Hindlimb muscle (tissue), 1 donor: ENCODE data around the gene NOL4L. TPM values are rescaled to one million over a fixed set of nuclear protein-coding genes. Genes with fewer than 3 reads are reported as not detected.
"Not testable (repeated sequence)": the region's sequence is repeated elsewhere in the genome, so short reads cannot be mapped to it uniquely, and the experiment has no call there.

ENCODE experiments used
- DNase-seq: peaks from one replicate; pipeline ENCODE4 v3.0.0-alpha.2; 2013
- polyA plus RNA-seq: library from polyadenylated mRNA; unstranded; fragments of 120-200 nt; gene quantifications from one replicate; pipeline ENCODE4 v1.2.1, GENCODE V29; 2013; ENCODE audit not compliant: insufficient read length

NOL4L gene
- polyA plus RNA-seq, 1 donor, result 17.6 TPM

DNA sequence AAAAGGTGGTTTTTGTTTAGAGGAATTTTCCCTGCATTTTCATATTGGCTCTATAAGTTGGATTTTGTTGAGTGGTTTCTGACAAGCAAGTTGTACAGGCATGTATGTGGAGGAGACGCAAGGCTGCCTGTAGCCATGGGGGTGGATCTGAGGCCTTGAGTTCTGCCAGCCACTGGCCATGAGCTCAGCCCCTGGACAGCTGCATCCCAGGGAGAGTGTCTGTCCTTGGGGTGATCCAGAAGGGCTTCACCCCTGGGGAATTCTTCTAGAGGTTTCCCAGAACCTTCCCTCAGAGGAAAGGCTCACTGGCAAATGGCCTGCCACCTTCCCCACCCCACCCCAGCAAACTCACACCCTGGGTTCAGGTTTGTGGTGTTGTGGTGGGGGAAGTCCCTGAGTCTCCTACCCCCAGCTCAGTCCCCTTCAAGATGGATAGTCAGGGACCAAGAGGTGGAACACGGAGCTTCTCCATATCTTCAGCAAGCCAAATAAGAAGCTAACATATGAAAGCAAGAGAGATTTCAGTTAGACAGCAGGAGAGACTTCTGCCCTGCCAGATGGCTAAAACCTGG is 11.6 kb upstream of the NOL4L start:
- DNase-seq, result no peak

DNA sequence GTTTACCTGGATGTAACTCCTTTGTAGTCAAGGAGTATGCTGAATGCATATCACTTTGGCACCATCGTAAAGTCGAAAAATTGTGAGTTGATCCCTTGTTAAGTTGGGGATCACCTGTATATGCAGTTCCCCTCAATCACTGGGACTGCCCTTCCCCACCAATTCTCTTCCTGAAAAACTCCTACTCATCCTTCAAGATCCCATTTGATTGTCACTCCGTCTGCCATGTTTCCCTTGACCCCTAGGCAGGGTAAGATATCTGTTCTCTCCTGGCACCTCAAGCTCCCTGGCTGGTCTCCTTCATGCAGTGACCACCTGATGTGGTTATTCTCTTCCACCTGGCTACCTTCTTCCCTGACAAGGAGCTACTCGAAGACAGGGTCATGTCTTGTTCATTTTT is 10.0 kb upstream of the NOL4L start:
- no peak for DNase-seq

DNA sequence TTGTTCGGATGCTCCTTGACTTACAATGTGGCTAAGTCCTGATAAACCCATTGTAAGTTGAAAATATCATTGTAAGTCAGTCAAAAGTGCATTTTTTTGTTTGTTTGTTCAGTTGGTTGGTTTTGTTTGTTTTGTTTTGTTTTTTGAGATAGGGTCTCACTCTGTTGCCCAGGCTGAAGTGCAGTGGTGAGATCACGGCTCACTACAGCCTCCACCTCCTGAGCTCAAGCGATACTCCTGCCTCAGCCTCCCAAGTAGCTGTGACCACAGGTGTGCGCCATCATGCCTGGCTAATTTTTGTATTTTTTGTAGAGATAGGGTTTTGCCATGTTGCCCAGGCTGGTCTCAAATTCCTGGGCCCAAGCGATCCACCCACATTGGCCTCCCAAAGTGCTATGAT is 9.5 kb upstream of the NOL4L start:
- DNase-seq, result not testable (repeated sequence)

DNA sequence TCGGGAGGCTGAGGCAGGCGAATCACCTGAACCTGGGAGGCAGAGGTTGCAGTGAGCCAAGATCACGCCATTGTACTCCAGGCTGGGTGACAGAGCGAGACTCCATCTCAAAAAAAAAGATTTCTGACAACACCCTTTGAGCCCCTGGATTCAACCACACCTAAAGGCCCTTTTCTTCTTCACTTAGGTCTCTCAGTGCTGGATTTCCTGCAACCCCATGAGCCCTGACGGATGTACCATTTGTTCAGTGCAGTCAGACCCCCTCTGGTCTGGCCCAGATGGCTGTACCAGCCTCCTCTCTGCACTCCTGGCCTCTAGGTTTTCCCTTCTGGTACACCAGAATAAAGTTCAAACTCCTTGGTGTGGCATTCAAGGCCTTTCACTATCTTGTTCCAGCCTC is 9.1 kb upstream of the NOL4L start:
- no peak for DNase-seq

DNA sequence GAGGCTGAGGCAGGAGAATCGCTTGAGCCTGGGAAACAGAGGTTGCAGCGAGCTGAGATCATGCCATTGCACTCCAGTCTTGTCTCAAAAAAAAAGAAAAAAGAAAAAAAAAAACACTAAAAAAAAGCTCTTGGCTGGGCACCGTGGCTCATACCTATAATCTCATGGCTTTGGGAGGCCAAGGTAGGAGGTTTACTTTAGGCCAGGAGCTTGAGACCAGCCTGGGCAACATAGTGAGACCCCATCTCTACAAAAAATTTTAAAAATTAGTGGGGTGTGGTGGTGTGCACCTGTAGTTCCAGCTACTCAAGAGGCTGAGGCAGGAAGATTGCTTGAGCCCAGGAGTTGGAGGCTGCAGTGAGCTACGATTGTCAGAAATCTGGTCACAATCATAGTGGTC is 7.5 kb upstream of the NOL4L start:
- DNase-seq, result not testable (repeated sequence)

DNA sequence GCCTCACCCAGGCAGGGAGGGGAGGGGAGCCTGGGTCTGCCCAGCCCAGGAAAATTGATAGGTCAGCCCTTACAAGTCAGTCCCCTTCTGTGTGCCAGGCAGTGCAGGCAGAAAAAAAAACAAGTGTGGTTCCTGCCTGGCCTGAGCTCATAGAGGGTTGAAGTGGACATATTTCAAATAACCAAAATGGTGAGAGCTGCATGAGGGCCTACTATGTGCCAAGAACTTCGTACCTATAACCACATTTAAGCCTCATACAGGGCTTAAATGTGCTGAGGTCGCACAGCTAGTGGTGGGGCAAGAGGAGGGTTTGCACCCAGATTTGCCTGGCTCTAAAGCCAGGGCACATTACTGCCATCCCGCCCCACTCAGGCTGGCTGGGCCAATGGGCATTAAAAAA is 6.9 kb upstream of the NOL4L start:
- DNase-seq, result no peak

DNA sequence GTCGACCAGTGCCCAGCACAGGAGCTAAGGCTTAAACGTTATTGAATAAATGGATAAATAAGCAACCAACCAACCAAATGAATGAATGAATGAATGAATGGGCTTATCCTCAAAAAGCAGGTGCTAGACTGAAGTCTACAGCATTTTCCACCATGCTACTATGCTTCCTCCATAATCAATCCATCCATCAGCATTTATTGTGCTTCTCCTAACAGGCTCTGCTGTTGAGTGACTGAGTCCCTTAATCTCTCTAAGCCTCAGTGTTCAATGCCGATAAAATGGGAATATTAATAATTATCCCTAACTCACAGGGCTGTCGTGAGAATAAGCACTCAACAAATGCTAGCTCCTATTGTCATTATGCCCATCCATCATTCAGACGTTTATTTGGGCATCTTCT is 4.6 kb upstream of the NOL4L start:
- no peak for DNase-seq

DNA sequence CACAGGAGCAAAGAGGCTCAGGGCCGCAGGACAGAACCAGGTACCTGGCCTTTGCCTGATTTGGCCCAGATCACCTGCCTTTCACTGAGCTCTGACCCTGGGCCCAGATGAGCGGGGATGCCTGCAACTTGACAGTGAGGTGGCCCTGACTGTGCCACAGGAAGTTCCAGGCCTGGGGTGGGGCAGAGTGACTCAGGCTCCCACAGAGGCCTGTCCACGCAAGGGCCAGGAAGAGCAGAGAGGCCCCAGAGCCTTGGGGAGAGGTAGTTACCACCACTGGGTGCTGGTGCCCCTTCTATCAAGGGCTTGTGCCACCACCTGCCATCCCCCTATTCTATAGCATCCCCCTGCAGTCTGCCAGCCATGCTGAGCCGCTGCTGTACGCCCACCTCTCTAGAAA is 4.1 kb upstream of the NOL4L start:
- no peak for DNase-seq

DNA sequence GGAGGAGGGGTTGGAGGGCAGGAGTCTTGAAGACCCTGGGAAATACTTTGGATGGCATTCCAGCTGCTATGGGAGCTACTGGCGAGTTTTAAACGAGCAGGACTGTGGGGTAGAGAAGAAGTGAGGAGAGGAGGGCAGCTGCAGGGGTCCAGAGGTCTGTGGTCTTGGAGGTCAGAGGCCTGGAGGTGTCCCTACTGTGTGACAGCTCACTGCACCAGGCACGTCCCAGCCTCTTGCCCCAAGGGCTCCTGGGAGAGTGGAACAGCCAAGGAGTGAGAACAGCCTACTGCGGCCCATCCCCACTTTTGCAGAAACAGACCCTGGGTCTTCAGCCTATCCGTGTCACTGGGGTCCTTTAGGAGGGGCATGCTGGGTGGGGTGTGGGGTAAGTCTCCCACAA is 2.9 kb upstream of the NOL4L start:
- DNase-seq, result no peak

DNA sequence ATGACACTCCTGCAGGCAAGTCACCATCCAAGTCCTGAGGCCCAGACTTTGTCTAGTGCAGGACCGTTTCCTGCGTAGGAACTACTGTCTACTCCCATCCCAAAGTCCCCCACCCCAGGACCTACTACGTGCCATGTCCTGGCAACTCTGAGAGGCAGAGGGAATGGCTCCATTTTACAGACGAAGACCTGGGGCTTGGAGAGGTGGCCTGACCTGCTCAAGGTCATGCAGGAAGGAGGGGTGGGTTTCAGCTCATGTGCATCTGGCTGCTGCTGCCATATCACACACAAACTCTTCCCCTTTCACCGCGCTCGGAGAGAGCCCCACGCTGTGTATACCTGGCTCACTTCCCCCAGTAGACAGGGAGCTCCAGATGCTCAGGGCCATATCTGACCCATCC is 1.2 kb upstream of the NOL4L start:
- no peak for DNase-seq

DNA sequence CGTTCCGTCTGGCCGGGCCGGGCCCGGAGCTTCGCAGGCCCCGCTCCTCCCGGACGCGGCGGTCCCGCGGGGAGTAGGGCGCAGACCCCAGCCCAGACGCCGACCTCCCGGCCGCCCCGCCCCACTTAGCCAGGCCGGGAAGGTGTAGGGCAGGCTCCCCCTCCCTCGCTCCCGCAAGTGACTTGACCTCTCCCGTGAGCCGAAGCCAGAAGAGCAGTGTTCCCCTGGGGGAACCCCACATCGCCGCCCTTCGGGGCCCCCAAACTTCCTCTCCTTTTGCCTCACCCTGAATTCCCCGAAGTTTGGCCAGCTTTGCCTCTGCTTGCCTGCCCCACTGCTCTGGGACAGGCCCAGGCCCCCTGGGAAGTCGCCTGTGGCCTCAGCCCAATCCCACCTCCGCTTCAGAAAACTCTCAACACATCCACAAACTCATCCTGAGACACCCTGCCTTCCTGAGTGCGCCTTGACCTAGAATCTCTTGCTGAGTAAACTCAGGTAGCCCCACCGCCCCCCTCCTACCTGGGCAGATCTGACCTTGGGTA is 524 bp upstream of the NOL4L start:
- no peak for DNase-seq

DNA sequence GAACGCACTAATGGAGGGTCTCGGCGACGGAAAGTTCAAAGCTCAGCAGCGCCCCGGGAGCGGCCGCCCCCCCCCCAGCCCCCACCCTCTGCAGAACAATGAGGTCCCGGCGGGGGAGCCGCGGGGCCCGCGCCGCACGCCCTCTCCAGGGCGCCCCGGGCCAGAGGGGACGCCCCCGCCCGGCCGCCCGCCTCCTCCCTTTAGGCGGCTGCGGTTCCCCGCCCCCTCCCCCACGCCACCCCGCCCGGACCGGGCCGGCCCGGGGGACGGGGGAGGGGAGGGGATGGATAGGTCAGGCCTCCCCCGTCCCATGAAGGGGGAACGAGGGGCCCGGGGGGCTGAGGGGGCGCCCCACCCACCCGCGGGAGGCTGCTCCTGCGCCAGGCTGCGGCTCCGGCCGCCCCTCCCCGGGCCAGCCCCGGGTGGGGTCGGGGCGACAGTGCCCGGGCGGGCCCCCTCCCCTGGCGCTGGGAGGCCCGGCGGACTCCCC is 1.5 kb downstream of the NOL4L start:
- no peak for DNase-seq

DNA sequence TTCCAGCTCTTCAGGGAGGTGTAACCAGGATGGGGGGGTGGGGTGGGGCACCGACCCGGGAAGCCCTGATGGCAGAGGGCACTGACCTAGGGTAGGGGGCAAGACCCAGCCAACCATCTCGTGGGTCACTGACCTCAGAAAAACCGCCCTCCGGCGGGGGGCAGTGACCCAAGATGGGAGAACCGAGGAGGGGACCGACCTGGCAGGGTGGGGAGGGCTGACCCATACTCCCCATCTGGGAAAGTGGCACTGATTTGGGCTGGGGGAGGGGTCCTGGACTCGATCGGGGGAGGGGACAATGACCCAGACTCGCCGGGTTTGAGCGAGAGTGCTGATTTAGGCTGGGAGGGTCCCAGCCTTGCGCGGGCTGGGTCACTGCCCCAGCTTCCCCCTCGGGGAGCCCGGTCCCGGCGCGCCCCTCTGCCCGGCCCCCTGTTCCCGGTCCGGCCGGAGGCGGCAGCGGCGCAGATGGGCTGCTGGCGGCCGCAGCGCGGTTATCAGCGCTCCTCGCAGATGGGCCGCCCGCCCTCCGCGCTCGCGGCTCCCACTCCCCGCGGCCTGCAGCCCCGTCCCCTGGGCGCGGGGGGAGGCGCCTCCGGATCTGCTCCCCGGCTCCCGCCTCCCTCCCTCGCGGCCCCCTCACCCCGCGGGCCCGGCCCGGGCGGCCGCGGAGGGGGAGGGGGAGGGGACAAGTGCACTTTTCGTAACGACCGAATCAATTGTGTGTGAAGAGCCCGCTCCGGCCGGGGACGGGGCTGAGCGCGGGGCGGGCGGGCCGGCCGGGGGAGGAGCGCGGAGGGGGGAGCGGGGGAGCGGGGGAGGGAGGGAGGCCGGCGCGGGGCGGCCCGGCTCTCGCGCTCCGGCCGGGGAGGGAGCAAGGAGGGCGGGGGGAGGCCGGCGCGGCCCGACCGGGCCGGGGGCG is 2.2 kb downstream of the NOL4L start:
- peak; percentile 34 for DNase-seq

DNA sequence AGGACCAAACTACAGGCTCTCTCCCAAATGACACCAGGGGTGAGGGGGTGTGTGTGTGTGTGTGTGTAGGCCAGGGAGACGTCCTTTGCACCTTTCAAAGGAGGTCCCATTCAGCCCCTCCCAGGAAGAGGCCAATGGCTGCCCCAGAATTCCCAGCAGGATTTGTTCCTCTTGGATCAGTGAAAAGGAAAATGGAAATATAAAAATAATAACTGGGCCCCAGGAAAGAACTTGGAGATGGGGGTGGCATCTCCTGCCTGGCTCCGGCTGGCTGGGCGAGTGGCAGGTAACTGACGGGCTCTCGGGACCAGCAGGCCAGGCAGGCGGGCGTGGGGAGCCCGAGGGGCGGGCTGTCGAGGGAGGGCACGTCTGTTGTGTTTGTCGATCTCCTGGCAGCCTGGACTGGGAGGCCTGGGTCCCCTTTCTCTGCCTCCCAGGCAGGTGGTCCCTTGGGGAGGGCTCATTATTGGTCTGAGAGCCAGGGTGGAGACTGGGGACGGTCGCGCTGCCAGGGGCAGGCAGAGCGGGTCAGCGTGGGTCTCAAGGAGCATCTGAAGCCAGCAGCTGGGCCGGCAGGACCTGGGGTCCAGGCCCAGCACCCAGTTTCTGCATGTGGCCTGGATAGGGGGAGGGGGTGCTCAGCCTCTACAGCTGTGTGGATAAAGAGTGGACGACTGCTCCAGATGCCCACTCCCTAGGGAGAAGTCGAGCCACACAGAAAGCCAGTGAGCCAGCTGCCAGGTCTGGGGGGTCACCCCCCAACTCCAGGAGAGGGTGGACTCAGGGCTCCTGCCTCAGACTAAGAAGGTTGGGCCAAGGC is 3.1 kb downstream of the NOL4L start:
- DNase-seq, result no peak

DNA sequence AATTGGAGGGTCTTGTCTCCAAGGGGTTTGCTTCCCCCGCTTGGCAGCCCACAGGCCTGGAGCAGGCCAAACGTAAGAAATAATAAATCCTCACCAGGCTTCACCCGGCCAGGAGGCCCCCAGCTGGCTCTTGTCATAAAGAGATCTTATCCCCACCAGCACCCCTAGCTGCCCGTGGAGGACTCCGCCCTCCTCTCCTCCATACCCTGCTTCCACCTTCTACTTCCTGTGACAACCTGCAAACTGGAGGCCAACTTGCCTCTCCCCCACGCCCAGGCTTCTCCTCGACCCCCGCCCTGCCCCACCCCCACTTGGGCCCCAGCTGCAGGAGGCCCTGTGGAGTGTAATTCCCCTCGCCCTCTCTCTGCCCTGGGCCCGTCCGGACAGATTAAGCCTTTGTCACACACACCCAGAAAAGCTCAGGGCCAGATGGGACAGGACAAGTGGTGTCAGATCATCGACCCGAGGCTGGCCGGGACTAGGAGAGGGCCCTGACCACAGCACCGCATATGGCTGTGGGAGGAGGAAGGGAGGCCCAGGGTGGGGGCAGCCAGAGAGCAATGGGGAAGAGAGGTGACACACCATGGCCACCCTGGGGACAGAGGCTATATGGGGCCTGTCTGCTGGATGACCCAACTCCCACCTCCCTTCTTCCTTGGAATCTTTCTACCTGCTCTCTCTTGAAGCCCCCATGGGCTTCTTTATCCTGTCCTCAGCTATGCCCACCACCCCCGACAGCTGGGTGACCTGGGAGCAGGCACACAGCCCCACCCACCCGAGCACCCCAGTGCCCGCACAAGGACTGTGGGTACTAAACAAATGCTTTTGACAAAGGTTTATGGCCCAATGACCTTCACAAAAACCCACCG is 3.9 kb downstream of the NOL4L start:
- no peak for DNase-seq

DNA sequence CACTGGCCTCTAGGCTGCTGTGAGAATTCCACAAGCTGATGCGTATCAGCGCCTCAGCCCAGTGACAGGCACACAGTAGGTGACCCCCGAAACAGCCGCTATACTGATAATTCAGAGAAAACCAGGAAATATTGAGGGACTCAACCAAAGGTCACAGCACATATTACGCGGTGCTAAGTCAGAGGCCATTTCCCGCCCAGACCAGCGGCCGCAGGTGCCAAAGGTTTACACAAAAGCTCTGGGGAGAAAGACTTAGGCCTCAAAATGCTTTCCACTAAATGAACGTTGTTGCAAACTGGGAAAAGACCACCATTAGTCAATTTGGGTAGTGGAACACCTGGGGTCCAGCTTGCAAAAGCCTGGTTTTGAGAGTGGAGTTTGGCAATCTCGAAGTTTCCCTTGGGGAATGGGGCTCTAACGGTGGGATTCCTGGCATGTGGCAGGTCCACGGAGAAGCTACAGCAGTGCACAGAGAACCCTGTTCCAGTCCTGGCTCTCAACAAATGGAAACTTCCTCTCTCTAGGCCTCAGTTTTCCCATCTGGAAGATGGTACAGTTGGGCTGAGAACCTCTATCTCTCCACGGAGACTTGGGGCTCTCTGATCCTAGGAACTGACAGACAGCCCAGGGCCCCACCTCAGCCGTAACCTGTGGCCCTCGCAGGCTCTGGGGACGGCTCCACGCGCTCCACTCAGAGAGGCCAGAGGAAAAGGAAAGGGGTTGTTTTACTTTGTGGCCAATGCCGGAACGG is 4.7 kb downstream of the NOL4L start:
- DNase-seq, result no peak

DNA sequence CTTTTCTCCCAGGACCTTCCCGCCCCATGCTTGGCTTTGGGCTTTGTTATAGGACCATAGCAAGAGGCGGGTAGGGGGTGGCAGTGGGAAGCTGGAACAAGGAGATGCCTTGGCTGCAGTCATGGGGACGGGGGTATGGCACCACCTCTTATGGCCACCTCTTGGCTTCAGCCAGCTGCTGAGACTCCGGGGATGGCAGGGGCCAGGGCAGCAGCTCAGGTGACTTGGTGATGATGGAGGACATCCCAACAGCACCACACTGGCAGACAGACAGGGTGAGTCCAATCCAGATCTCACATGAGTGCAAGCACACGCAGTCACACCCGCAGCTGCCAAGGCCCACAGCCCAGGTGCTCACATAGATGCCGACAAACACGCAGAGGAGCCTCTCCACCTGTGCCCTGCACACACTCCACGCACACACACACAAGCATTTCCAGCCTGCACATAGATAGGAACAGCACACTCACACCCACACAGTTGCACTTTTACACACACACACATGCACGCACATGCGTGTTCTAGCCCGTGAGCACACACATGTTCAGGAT is 6.2 kb downstream of the NOL4L start:
- DNase-seq, result no peak

DNA sequence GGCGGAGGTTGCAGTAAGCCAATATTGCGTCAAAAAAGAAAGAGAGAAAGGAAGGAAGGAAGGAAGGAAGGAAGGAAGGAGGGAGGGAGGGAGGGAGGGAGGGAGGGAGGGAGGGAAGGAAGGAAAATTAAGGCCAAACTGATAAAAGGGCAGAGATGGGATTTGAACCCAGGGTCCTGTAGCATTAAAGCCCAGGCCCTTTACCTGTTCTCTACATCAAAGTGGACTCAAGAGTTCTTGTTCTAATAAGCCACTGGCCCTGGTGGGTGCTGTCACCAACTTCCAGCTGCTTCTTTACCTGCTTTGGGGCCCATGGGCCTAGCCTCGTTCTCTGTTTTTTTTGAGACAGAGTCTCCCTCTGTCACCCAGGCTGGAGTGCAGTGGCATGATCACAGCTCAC is 7.1 kb downstream of the NOL4L start:
- DNase-seq, result not testable (repeated sequence)

DNA sequence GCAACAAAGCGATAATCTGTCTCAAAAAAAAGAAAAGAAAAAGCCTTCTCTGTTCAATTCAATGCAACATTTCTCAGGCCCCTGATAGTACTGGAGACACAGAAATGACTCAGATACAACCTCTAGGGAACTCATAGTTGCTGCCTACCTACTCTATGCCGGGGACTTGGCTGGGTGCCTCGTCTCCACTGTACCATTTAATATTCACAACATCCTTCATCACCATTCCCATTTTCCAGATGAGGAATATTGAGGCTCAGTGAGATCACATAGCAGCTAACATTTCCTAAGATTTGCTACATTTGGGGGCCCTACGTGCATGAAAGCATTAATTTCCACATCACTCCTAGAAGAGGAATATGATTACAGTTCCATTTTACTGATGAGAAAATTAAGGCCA is 7.5 kb downstream of the NOL4L start:
- no peak for DNase-seq

DNA sequence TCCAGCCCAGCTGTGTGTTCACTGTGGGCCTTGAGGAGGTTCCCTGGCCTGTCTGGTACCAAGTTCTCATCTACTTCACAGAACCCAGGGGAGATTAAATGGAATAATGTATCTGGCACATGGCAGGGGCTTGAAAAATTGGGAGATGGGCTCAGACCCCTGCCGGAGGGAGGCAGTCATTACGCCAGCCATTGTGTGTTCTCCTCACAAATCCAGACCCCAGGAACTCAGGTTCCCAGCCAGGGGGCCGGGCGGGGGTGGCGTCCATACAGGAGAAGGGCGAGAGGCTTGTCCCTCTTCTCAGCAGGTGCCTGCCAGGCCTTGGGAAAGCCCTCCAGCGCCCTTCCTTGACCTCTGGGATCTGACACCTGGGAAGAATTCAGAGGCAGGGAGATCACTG is 8.1 kb downstream of the NOL4L start:
- DNase-seq, result no peak

DNA sequence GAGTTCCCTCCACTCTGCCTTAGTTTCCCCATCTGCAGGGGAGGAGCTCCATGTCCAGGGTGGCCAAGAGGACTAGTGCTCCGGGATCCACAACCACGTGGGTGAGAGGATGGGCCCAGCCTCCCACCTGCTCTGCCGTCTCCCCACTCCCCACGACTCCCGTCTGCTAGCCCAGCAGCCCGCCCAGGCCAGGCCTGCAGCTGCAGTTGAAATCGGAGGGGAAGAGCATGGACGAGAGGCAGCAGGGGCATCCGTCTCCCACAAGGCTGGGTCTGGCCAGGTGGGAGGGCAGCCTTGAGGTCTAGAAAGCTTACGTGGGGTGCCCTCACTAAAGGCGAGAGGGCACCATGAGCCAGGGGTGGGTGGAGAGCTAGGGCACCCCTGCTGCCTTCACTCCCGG is 8.6 kb downstream of the NOL4L start:
- DNase-seq, result no peak
